GM18909 (cell line): ENCODE results near the gene PPP6R2.
"Not testable (repeated sequence)": the region's sequence is repeated elsewhere in the genome, so short reads cannot be mapped to it uniquely, and the experiment has no call there.

ENCODE experiments used
- ATAC-seq: cut with Tn5 transposase; IDR thresholded peaks from one replicate; pipeline ENCODE4 v1.9.1; 2021; ENCODE audit warnings: mild to moderate bottlenecking; ENCODE audit not compliant: unreplicated experiment, poor library complexity

Gene PPP6R2

GRCh38 chr22:50419116-50419515, 76.0 kb downstream of the PPP6R2 start:
- ATAC-seq, result no peak

GRCh38 chr22:50420015-50420414, 76.9 kb downstream of the PPP6R2 start:
- ATAC-seq, result no peak

DNA sequence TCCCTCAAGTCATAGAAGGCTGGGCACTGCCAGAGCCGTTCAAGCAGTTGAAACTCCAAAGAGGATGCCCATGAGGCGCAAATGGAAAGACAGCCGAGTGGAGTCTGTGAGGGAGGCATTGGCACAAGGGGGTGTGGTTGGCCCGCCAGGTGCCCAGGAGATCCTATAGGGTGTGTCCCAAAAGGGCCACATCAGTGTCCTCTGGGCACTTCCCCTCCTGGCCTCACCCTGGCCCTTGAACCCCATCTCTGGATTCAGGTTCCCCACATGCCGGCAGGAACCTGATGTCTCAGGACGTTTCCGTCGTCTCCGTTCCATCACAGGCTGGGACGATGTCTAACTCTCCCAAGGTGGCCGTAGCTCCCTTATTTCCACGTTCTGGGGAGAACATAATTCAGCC, 77.5 kb downstream of the PPP6R2 start:
- no peak for ATAC-seq

DNA sequence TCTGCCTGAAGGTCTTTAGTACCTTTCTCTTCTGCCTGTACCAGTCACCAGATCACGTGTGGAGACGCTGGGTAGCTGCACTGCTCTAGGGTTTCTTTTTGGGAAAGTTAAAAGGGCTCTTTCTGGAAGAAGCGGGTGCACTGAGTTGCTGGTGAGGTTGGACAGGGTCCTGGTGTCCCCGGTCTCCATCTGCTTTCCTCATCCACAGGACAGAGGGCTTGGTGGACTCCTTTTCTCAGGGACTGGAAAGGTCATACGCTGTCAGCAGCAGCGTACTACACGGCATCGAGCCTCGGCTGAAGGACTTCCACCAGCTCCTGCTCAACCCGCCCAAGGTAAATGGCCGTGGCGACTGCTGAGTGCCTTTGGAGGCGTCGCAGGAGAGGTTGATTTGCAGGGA, 78.9 kb downstream of the PPP6R2 start:
- no peak for ATAC-seq

- ATAC-seq, result no peak
Measured at GRCh38 chr22:50422961-50423815, 80.1 kb downstream of the PPP6R2 start.

DNA sequence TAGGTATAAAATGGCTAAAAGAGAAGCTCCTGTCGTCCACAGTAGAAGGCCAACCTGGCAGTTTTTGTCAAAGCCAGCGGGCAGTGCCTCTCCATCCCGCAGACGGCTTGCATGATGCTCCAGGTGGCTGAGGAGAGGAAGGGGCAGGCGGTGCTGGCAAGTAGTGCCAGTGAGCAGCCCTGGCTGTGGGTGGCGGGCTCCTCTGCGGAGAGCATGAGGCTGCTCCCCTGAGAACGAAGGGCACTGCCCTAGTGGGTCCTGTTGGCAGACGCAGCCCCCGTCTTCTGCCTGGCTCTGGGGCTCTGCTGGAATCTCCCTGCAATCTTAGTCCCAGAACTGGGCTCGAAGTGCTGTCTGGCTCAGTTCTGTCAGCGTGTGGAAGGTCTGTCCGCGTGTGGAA, 80.8 kb downstream of the PPP6R2 start:
- ATAC-seq, result no peak

- no peak for ATAC-seq
Measured at GRCh38 chr22:50425179-50425916, 82.2 kb downstream of the PPP6R2 start.

- ATAC-seq, result no peak
Measured at GRCh38 chr22:50432131-50432876, 89.2 kb downstream of the PPP6R2 start.

DNA sequence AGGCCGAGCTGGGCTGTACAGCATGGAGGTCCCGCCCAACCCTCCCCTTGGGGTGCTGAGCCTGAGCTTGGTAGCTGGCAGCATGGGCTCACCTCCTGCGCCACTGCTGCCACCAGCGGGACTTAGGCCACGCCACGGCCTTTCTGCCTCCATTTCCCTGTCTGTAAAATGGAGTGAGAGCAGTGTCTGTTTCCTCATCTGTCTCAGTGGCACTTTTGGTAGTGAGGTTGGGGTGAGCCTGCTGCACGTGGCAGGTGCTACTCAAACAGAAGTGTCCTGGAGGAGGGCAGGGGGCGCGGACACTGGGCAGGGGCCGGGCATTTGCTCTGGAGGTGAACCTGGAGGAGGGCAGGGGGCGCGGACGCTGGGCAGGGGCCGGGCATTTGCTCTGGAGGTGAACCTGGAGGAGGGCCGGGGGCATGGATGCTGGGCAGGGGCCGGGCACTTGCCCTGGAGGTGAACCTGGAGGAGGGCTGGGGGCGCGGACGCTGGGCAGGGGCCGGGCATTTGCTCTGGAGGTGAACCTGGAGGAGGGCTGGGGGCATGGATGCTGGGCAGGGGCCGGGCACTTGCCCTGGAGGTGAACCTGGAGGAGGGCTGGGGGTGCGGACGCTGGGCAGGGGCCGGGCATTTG, 89.9 kb downstream of the PPP6R2 start:
- ATAC-seq, result not testable (repeated sequence)

DNA sequence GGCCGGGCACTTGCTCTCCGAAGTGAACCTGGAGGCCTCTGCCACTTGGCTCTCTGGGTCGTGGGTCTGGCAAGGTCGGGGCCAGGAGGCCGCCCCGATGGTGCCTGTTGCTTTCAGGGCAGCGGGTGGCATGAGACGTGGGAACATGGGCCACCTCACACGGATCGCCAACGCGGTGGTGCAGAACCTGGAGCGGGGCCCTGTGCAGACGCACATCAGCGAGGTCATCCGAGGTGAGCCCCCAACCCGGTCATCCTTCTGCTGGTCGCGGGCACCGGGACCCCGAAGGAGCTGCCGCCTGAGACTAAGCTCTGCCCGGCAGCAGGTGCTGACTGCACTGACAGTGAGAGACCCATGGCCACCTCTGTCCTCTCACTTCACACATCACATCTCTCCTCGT, 91.7 kb downstream of the PPP6R2 start:
- ATAC-seq, result no peak

GRCh38 chr22:50435291-50436014, 92.3 kb downstream of the PPP6R2 start:
- no peak for ATAC-seq

DNA sequence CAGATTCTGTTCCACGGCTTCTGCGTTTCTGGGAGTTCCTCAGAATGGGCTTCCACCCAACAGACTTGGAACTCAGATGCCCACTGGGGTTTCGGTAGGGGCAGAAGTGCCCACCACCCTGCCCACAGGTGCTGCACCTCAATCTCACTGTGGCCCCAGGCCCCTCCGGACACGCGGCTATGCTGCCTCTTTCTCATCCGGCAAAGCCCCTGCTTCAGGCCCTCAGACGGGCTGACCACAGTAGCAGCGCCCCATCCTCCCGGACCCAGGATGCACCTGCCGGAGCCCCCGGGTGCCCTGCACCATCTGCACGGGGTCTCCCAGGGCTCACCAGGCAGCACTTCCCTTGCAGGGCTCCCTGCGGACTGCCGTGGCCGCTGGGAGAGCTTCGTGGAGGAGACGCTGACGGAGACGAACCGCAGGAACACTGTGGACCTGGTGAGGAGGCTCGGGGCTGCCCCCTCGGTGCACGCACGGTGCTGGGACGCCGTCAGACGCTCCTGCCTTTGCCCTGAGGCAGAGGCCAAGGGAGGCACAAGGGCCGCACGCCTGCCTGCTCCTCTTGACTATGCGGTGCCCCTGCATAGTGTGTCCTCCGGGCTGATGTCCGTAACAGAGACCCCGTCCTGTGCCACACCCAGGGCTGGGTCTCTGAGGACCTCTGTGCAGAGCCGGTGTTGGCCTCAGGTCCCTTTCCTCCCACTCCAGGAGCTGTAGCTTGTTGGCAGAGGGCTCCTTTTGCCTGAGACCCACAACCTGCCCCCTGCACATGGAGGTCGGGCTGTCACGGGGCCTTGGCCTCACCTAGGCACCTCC, 93.1 kb downstream of the PPP6R2 start:
- ATAC-seq, result no peak

DNA sequence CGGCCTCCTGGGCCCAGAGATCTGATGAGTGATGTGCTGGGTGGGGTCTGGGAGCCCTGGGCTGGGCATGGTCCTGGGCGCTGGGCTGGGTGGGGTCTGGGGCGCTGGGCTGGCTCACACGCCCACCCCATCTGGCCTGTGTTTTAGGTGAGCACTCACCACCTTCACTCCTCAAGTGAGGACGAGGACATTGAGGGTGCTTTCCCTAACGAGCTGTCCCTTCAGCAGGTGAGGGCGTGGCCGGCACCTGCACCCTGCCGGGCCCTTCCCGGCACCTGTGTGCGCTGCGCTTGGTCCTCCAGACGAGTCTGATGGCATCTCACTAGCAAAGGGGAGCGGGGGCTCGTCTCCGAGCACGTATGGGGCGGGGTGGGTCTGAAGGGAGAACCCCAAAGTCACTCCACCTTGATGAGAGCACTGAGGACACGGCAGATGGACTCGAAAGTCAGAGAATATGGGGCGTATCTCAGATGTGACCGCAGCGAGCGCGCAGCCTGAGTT, 93.8 kb downstream of the PPP6R2 start:
- no peak for ATAC-seq

DNA sequence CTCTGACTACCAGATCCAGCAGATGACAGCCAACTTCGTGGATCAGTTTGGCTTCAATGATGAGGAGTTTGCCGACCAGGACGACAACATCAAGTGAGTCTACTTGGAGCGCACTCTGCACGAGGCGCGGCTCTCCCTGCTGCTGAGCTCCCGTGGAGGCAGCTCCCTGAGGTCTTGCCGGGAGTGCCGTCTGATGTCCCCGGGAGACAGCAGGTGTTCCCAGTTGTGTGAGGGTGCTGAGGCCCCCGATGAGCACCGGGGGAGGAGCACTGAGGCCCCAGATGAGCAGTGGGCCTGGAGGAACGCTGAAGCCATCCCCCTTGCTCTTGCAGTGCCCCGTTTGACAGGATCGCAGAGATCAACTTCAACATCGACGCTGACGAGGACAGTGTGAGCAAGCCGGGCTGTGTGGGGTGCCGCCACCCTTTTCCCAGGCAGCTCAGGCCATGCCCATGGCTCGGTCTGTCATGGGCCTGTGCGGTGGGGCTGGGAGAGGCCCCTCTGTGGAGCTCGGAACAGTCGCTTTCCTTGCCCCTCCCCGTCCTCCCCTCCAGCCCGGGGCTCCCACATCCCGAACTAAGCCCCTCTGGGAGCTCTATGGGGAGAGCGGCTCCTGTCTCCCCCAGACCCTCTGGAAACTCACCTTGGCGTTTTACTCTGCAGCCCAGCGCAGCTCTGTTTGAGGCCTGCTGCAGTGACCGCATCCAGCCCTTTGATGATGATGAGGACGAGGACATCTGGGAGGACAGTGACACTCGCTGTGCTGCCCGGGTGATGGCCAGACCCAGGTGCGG, 94.6 kb downstream of the PPP6R2 start:
- ATAC-seq, result no peak

DNA sequence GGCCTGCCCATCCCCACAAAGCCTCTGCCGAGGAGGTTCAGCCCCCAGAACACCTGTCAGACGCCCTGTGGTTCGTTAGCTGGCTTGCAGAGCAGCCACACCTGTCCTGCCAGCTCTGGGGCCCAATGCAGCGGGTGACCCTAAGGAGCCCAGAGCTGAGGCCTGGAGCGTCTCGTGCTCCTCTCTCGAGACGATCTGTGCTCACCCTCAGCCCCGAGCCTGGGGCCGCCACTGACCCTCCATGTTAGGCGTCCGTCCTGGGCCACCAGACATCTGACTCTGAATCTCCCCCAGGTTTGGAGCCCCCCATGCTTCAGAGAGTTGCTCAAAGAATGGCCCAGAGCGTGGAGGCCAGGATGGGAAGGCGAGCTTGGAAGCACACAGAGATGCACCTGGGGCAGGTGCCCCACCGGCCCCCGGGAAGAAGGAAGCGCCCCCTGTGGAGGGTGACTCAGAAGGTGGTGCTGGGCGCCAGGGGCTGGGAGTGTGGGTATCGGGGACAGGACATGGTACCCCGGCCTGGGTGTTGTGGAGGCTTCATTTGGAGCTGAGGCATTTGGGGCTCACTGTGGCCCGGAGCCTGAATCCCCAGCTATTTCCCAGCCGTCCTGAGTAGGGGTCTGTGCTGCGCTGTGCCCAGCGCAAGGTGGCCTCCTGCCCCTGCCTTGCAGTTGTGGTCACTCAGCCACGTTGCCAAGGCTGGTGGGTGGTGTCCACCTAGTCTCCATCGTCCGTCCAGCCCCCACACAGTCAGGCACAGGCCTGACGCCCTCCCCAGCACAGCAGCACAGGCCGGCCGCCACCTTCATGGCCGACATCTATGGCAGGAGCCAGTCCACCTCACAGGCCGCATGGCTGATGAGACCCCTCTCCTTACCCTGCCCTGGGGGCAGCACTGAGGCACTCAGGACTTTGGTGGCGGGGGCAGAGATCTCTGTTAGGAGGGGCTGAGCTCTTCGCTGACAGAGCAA, 95.5 kb downstream of the PPP6R2 start:
- ATAC-seq, result no peak

DNA sequence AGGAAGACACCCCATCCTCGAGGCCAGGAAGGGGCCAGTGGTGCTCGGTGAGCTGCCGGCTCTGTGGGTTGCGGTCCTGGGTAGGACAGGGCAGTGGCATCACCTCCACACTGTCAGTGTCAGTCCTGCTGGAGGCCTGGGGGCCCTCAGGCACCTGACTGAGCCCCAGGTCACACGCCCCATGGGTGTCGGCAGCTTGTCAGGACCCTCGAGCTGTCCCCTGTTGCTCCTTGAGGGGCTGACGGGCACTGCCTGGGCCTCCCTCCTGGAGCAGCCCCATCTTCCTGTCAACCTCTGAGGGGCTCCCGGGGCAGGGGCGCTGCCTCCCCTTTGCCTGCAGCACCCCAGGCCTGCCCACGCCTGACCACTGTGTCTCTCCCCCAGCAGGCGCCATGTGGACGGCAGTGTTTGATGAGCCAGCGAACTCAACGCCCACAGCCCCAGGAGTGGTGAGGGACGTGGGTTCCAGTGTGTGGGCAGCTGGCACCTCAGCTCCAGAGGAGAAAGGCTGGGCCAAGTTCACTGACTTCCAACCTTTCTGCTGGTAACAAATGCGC, 96.3 kb downstream of the PPP6R2 start:
- ATAC-seq, result no peak

GRCh38 chr22:50439871-50440331, 96.8 kb downstream of the PPP6R2 start:
- ATAC-seq, result no peak
